ENCODE measurements around the gene S100A4. TPM values are rescaled to one million over a fixed set of nuclear protein-coding genes. Genes with fewer than 3 reads are reported as not detected.

Gene S100A4
- total and polyA plus RNA-seq, 3 donors from 2014 or later: 15.8 to 146 (median 23.8) TPM

DNA sequence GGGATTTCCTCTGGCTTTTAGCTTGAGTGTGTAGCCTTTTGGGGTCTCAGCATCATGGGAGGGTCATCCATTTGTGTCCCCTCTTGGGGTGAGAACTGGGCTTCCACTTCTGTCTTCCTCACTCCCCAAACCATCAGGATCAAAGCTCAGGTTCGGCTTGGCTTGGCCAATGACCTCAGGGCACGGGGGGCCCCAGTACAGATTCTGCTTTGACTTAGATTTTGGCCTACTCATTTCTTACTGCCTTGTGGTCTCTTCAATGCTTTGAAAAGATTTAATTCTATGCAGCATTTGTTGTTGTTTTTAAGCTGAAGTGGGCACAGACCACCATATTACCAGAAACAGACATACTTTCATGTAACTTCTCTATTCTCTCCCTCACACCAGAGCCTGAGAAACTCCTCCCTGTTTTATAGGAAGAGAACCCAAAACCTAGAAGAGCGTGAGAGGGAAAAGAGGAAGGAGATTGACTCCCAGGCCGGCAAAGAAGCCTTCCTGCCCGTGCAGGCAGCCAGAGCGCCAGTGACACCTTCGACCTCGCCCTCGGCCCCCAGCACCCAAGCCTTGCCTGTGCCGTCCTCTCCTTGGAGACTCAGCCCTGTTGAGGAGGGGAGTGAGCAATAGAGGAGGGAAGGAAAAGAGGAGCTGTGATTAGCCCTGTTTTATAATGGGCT, 5.4 kb upstream of the S100A4 start:
- intact Hi-C loops (cut with DNase I; ENCODE audit: low total_unique reads): no loop called here
- 85 to 87% methylated on average over 10 of the region's 10 CpGs for WGBS, 2 donors
- H3K27ac ChIP-seq: no peak overlapping the region
- peaks cover 23% of the 10 kb centered on the region for H3K4me1 ChIP-seq
- H3K4me3 ChIP-seq: no peak overlapping the region
- no peak for DNase-seq
- no peaks in the 10 kb centered on the region for H3K36me3 ChIP-seq (ENCODE audit: low read depth, missing control alignments)
- no peaks in the 10 kb centered on the region for H3K9me3 ChIP-seq
- TF ChIP-seq, protein P1, sequence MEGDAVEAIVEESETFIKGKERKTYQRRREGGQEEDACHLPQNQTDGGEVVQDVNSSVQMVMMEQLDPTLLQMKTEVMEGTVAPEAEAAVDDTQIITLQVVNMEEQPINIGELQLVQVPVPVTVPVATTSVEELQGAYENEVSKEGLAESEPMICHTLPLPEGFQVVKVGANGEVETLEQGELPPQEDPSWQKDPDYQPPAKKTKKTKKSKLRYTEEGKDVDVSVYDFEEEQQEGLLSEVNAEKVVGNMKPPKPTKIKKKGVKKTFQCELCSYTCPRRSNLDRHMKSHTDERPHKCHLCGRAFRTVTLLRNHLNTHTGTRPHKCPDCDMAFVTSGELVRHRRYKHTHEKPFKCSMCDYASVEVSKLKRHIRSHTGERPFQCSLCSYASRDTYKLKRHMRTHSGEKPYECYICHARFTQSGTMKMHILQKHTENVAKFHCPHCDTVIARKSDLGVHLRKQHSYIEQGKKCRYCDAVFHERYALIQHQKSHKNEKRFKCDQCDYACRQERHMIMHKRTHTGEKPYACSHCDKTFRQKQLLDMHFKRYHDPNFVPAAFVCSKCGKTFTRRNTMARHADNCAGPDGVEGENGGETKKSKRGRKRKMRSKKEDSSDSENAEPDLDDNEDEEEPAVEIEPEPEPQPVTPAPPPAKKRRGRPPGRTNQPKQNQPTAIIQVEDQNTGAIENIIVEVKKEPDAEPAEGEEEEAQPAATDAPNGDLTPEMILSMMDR (IDR thresholded peaks at IDR 0.05): no peak
- TF ChIP-seq POLR2A (IDR thresholded peaks at IDR 0.05): no peak
- H3K27me3 ChIP-seq: no peaks in the 10 kb centered on the region

- whole genome bisulfite sequencing, 2 donors: 80 to 92% methylated on average over 4 of the region's 4 CpGs
- no peak overlapping the region for H3K27ac ChIP-seq
Measured at GRCh38 chr1:153550398-153550758, 4.8 kb upstream of the S100A4 start.

GRCh38 chr1:153549741-153550397, 4.3 kb upstream of the S100A4 start:
- no peak for DNase-seq

More at GRCh38 chr1:153550398-153550758, 4.8 kb upstream of the S100A4 start:
- H3K4me3 ChIP-seq: no peak overlapping the region
- no peaks in the 10 kb centered on the region for H3K9me3 ChIP-seq
- H3K36me3 ChIP-seq (ENCODE audit: low read depth, missing control alignments): no peaks in the 10 kb centered on the region
- DNase-seq: no peak
- H3K4me1 ChIP-seq: peaks cover 29% of the 10 kb centered on the region
- no peak for TF ChIP-seq POLR2A (IDR thresholded peaks at IDR 0.05)
- TF ChIP-seq, protein P1 (IDR thresholded peaks at IDR 0.05): no peak
- no peaks in the 10 kb centered on the region for H3K27me3 ChIP-seq
- intact Hi-C loops (cut with DNase I; ENCODE audit: low total_unique reads): no loop called here

GRCh38 chr1:153548722-153549688, 3.4 kb upstream of the S100A4 start, which contains the start of gene S100A3:
TSS of gene S100A3 (minus strand) at chr1:153549258. CDS start at chr1:153548485, 773 bp downstream.
- WGBS, 2 donors: 75% methylated on average over 13 to 14 of the region's 14 CpGs
- H3K27ac ChIP-seq: peak within 1 kb of the TSS in 1 of 2 donors; percentile 50
- intact Hi-C loops (cut with DNase I; ENCODE audit: low total_unique reads): no loop called here
- no peak for DNase-seq
- H3K27me3 ChIP-seq: no peaks in the 10 kb centered on the region
- no peak within 1 kb of the TSS for H3K4me3 ChIP-seq
- no peaks in the 10 kb centered on the region for H3K9me3 ChIP-seq
- no peak for TF ChIP-seq POLR2A (IDR thresholded peaks at IDR 0.05)
- TF ChIP-seq, protein P1 (IDR thresholded peaks at IDR 0.05): no peak
- no peaks in the 10 kb centered on the region for H3K36me3 ChIP-seq (ENCODE audit: low read depth, missing control alignments)
- peaks cover 27% of the 10 kb centered on the region for H3K4me1 ChIP-seq

More at GRCh38 chr1:153549741-153550397, 4.3 kb upstream of the S100A4 start:
- peaks cover 31% of the 10 kb centered on the region for H3K4me1 ChIP-seq
- no peak for TF ChIP-seq POLR2A (IDR thresholded peaks at IDR 0.05)
- TF ChIP-seq, protein P1 (IDR thresholded peaks at IDR 0.05): no peak
- H3K27ac ChIP-seq: peak overlapping the region in 1 of 2 donors; percentile 50
- no peaks in the 10 kb centered on the region for H3K36me3 ChIP-seq (ENCODE audit: low read depth, missing control alignments)
- WGBS, 2 donors: 80 to 85% methylated on average over 4 to 6 of the region's 6 CpGs
- H3K9me3 ChIP-seq: no peaks in the 10 kb centered on the region
- intact Hi-C loops (cut with DNase I; ENCODE audit: low total_unique reads): no loop called here
- H3K4me3 ChIP-seq: no peak overlapping the region
- H3K27me3 ChIP-seq: no peaks in the 10 kb centered on the region

Measured in testis (tissue), 3 donors.